NCI-H128 (cell line): ENCODE data around the gene RTP4.
"Not testable (repeated sequence)": the region's sequence is repeated elsewhere in the genome, so short reads cannot be mapped to it uniquely, and the experiment has no call there.

Experiments used
- DNase-seq: peaks from one replicate; lab custom pipeline; 2025; ENCODE audit not compliant: unreplicated experiment; lab: John Stamatoyannopoulos, UW

Gene RTP4

DNA sequence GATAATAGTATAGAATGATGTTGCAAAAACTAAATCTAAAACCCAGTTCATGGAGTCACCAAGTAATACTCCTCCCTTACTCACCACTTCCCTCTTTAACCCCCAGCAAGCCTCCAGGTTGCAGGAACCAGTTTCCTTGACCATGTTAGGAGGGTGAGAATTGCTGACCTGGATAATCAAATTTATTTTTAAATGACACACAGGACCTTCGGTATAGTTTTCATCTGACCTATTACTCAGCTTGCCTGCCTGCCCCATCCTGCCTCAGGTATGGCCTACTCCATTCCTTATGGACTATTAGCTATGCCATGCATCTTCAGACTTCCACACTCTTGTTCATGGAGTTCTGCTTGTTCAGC is 883 bp downstream of the RTP4 start:
- DNase-seq: no peak

DNA sequence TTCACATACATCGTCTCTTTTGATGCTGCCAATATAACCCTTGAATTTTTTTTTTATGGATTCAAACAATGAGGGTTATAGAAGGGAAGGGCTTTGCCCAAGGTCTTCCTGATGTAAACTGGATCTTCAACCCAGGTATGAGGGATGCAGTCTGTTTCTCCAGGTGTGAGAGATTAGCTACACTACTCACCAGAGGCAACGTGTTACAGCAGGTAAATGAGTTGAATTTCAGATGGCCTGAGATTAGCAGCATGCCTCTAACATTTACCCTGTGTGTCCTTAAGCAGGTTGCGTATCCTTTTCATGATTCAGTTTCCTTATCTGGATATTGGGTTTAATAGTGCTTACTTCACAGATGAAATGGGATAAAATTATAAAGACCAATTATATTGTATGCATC is 1.9 kb downstream of the RTP4 start:
- no peak for DNase-seq

DNA sequence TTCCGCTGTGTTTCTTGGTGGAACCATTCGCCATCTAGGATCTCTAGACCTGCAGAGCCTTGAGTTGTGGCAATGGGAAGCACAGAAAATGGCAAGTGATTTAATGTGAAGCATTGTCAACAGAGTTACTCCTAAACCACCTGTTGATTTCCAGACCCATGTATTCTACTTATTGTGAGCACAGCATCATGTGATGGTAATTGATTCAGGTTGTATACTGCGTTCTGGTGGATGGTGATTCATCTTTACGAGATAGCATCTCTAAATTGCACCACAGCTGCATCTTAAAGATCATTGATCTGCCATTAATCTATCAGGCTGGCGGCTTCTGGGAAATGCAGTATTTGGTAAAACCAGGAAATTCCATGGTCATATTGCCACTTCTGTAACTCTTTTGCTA is 7.4 kb downstream of the RTP4 start:
- DNase-seq: no peak

DNA sequence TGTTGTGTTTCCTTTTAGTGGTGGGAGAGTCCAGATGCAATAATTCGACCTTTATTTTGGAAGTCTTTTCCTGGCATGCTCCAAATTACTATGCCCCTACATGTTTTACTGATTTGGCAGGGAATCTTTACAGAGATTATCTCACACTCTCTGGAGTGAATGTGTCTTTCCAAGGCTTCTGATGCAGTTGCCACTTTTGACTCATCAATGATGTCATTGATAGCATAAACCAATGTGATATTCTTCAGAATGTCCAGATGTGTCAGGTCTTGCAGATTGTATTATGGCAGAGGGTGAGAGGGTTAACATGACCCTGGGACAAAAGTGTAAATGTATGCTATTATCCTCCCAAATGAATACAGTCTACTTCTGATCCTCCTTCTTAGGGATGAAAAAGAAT is 9.7 kb downstream of the RTP4 start:
- no peak for DNase-seq

GRCh38 chr3:187382609-187383151 is 14.5 kb downstream of the RTP4 start:
- DNase-seq: no peak

GRCh38 chr3:187383246-187383645 is 15.1 kb downstream of the RTP4 start:
- no peak for DNase-seq

GRCh38 chr3:187385296-187385695 is 17.1 kb downstream of the RTP4 start:
- DNase-seq: no peak

DNA sequence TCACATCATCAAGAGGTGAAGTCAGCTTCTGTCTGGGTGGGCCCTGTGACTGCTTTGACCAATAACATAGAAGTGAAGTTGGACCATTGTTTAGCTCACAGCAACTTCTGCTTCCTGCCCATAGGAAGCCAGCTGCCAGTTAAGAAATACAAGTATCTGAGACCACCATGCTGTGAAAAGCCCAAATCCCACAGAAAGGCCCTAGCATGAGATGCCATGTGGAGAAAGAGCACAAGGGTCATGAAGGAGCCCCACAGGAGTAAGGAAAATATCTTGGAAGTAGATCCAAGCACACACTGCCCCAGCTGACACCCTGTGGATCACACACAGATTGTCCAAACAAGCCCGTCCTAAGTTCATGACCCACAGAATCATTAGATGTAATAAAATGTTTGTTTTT is 28.5 kb downstream of the RTP4 start:
- DNase-seq: no peak

GRCh38 chr3:187398955-187399354 is 30.8 kb downstream of the RTP4 start:
- peak; percentile 8 for DNase-seq

DNA sequence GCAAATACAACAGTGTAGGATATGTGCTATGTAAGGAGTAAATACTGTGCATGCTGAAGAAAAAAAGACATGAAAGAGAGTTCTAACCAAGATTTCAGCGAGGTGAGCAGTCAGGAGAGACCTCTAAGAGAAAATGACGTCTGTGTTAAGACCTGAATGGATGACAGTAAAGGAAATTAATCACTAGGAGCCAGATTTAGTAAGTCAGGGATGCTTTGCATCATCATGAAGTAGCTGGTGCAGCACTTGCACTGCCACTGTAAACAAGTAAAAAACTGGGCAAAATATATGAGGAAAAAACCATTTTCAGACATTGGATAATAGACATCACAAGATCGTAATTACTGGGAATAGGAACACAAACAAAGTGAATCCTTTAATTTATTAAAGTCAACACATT is 32.6 kb downstream of the RTP4 start:
- no peak for DNase-seq

GRCh38 chr3:187401856-187402255 is 33.7 kb downstream of the RTP4 start:
- no peak for DNase-seq

DNA sequence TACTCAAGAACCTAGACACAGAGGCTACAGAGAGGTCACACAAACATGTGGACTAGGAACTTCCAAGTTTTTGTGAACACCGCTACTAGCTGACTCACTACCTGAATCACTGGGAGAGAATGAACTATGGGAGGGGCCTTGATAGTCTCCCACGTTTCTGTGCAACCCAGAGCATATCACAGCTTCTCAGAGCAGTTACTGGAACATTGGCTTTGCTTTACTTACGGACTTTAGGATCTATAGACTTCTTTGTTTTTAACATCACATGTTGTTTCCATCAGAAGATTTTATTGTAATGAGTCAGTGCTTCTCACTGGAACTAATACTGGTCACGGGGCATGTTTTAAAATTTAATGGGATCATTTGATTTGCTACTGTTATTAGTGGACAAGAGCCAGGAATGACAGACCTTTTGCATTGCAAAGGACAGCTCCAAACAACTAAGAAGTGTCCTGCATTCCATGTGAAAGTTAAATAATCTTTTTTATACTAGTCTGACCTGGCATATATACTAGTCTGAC is 35.6 kb downstream of the RTP4 start:
- DNase-seq: no peak

DNA sequence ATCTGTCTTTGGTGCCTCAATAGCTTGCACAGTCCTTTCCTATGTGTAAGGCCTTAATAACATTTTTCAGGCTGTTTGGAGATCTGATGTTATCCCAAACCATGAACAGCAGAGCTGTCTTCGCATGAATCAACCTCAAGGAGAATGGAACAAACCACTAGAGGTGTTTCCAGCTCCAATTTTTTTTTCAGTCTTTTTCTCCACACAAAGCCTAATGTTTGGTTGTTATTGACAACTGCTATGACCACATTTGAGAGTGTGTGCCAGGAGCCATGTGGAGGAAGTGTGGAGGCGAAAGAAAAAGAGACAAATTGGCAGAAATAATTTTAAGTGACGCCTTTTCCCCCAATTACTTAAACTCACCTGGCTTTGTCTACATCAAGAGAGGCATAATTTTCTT is 38.7 kb downstream of the RTP4 start:
- DNase-seq: no peak

DNA sequence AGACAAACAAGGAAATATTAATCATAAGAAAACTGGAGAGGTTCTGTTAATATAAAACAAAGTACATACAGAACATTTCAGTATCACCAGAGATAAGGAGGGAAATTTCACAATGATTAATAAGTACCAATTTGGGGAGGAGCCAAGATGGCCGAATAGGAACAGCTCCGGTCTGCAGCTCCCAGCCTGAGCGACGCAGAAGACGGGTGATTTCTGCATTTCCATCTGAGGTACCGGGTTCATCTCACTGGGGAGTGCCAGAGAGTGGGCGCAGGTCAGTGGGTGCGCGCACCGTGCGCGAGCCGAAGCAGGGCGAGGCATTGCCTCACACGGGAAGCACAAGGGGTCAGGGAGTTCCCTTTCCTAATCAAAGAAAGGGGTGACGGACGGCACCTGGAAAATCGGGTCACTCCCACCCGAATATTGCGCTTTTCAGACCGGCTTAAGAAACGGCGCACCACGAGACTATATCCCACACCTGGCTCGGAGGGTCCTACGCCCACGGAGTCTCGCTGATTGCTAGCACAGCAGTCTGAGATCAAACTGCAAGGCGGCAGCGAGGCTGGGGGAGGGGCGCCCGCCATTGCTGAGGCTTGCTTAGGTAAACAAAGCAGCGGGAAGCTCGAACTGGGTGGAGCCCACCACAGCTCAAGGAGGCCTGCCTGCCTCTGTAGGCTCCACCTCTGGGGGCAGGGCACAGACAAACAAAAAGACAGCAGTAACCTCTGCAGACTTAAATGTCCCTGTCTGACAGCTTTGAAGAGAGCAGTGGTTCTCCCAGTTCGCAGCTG is 44.0 kb downstream of the RTP4 start:
- DNase-seq: not testable (repeated sequence)
